HG02938 (cell line): ENCODE measurements around the gene ANKRD12.
A peak's percentile ranks its signal among the peaks of the same experiment; 100 is the strongest.

Experiments used
- ATAC-seq: cut with Tn5 transposase; IDR thresholded peaks from one replicate; pipeline ENCODE4 v1.9.1; 2021; ENCODE audit warnings: mild to moderate bottlenecking, moderate library complexity; ENCODE audit not compliant: unreplicated experiment

Gene ANKRD12

DNA sequence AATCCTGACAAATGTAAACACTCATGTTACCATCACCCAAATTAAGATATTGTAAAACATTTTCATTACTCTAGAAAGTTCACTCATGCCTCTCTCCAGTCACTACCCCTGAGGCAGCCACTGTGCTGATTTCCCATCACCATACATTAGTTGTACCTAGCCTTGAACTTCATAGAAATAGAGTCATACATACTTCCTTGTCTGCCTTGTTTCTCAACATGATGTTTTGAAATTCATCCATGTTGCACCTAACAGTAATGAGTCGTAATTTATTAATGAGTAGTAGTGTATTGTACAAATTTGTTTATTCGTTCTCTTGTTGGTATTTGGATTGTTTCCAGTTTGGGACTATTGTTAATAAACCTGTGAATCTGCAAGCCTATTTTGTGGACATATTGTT, 149.0 kb downstream of the ANKRD12 start:
- ATAC-seq, result no peak

DNA sequence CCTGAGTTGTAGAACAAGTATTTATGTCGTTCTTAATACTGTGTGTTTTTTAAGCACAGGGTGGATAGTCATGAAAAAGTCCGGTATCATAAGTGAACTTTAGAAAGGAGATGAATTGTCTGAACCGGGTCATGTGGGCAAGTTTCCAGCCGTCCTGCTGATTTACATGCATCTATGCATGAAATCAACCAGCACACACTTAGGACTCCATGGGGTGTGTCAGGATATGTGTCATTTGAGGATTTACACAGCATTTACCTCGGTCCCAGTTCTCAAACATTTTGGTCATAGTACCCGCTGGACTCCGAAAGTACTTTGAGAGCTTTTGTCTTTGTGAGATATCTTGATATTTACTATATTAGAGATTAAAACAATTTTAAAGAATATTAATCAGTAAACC, 150.5 kb downstream of the ANKRD12 start:
- no peak for ATAC-seq

DNA sequence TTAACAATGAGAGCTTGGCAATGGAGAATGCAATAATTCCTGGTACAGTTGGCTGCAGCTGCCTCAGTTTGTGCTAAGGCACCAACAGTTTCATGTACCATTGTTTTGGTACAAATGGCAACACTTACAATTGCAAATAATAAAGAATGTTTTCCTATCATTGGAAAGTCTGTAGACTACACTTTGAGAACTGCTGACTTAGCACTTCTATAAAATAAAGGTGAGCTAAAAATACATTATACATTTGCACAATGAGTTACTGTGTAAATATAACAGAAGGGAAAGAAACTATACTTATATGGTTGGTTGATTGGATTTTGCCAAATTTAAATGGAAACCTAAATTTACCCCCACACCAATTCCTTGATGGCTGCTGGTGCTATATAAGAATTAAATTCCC, 153.1 kb downstream of the ANKRD12 start:
- no peak for ATAC-seq

DNA sequence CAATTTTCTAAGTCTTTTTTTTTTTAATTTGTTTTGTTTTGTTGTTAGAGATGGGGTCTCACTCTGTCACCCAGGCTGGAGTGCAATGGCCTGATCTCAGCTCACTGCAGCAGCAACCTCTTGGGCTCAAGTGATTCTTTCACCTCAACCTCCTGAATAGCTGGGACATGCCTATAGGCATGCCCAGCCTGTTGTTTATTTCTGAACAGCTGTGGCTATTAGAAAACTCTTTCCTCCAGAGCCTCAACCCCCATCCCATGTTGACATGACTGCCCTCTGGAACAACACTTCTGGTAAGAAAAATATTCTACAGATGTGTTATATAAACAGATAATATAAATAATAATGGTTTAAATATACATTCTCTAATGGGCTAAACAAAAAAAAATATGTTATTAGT, 153.6 kb downstream of the ANKRD12 start:
- no peak for ATAC-seq

DNA sequence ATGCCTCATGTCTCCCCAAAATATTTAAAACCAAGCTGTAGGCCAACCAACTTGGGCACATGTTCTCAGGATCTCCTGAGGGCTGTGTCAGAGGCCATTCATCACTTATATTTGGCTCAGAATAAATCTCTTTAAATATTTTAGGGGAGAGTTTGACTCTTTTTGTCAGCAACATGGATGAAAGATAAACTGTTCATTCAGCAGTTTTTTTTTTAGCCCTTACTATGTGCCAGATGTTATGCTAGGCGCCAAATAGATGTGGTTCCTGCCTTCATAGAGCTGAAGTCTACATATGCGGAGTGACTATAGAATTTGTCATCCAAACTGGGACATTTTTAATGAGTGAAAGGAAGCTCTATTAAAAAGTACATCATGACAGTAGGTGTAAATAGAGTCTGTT, 155.5 kb downstream of the ANKRD12 start:
- ATAC-seq, result no peak

DNA sequence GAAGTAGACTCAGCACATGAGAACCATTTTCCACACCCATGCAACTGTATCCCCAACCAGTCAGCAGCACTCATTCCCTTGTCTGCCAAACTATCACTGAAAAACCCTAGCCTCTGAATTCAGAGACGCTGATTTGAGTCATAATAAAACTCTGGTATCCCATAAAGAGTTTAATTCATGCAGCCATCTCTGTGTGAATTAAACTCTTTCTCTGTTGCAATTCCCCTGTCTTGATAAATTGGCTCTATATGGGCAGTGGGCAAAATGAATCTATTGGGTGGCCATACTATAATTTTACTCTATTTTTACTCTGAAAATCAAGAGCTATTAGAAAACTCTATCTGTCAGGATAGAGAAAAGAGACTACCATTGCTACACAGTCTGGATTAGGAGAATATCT, 157.4 kb downstream of the ANKRD12 start:
- ATAC-seq, result no peak

DNA sequence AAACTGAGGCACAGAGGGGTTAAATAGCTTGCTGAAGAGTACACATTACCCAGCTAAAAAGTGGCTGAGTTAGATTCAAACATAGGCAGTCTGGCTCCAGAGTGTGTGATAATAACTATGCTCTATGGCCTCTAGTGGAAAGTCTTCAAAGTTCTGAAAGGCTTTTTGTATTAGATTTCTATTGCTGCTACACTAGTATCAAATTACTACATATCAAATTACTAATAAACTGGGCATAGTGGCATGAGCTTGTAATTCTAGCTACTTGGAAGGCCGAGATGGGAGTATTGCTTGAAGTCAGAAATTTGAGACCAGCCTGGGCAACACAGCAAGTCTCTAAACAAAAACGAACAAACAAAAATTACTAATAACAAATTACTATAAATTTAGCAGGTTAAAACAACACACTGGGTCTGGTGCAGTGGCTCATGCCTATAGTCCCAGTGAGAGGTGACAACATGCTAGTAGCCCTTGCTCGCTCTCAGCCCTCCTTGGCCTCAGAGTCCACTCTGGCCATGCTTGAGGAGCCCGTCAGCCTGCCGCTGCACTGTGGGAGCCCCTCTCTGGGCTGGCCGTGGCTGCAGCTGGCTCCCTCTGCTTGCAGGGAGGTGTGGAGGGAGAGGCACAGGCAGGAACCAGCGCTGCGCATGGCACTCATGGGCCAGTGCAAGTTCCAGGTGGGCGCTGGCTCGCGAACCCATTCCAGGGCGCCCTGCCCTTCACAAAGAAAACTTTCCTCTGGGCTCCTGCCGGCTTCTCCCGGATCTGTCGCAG, 159.8 kb downstream of the ANKRD12 start:
- ATAC-seq, result no peak

DNA sequence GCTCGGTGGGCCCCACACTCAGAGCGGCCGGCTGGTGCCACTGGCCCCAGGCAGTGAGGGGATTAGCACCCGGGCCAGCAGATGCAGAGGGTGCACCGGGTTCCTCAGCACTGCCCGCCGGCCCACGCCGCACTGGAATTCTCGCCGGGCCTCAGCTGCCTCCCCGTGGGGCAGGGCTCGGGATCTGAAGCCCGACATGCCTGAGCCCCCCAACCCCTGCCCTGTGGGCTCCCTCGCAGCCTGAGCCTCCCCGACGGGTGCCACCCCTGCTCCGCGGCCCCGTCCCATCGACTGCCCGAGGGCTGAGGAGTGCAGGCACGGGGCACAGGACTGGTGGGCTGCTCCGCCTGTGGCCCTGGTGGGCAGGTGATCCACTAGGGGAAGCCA, 160.4 kb downstream of the ANKRD12 start:
- ATAC-seq, result no peak

DNA sequence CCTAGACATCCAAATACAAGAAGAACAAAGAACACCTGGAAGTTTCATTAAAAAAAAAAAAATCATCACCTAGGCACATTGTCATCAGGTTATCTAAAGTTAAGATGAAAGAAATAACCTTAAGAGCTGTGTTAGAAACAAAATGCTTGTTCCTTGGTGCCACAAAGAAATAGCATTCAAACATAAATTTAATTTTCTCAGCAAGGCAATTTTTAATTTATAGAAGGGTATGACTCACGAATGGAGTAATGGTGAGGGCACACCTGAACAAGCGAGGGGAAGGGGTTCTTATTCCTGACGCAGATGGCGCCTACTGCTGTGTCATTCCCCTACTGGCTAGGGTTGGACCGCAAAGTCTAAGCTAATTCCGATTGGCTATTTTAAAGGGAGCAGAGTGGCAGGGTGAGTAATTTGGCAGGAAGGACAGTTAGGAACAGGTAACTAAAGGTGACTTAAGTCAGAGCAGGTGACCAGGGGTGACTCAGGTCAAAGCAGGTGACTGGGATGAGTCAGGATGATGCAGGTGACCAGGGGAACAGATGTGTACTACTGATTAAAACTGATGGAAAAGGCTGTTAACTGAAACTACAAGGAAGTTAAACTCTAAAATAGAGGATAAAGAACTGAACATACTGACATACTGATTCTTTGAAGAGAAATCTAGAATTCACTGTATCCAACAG, 167.9 kb downstream of the ANKRD12 start:
- no peak for ATAC-seq

DNA sequence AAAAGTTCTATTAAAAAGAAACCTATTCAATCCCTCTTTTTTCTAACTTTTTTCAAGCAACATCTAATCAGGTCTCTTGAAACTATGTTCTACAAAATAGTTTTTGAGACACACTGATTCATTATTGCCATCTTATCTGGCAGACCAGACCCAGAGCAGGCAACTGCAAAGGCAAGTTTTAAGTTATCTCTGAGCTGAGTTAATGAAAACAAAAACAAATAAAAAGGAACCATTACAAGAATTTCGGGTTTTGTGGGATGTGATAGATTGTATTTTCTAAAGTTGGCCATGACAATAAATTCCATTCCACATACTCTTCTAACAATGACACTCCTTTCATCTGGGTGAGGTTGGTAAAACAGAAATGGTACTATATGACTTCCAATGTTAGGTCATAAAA, 182.8 kb downstream of the ANKRD12 start:
- ATAC-seq, result no peak

DNA sequence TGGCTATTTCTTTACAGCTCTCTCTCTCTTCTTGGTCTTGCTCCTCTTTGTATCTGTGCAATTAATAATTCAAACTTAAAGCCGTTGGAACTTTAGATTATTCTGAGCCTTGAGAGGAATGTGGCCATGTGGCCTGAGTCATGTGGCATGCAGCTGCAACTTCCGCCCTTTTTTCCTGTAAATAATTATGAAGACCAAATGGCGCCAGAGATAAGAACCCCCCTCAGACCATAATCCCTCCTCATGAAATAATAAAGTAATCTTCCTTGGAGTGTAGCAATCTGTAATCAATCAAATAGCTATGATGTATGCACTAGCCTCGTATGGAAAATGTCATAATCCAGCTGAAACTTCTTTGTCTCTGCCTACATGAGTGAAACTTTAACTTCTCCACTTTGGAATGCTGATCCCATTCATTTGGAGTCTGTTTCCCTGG, 184.5 kb downstream of the ANKRD12 start:
- no peak for ATAC-seq

DNA sequence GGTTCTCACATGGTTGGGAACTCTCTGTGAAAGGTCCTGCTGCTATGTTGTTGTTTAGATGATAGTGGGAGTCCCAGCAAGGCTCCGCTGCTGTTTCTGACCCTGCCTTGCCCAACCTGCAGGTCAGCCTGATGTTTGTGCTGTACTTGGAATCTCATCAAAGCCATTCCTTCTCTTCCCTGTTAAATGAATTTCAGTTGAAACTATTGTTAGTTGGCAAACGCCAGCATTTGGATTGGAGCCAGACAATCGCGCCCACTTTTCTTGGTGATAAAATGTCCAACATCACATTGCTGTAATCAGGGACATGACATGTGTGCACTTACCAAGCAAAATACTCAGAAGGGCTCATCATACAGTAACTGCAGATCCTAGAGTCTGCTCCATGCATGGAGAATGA, 185.2 kb downstream of the ANKRD12 start:
- no peak for ATAC-seq

DNA sequence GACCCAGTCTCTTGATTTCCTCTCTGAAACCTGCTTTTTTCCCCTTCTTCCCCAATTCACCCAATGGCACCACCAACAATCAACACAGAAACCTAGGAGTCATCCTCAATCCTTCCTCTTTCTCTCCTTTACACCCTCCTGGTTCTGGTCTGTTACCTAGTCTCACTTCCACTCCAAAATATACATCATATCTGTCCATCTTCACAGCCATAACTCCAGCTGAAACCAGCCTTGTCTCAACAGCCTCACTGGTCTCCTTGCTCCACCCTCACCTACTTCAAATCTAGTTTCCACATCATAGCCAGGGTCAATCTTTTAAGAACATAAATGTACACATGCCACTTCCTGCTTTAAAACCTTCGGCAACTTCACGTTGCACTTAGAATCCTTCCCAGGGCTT, 186.2 kb downstream of the ANKRD12 start:
- ATAC-seq, result no peak

DNA sequence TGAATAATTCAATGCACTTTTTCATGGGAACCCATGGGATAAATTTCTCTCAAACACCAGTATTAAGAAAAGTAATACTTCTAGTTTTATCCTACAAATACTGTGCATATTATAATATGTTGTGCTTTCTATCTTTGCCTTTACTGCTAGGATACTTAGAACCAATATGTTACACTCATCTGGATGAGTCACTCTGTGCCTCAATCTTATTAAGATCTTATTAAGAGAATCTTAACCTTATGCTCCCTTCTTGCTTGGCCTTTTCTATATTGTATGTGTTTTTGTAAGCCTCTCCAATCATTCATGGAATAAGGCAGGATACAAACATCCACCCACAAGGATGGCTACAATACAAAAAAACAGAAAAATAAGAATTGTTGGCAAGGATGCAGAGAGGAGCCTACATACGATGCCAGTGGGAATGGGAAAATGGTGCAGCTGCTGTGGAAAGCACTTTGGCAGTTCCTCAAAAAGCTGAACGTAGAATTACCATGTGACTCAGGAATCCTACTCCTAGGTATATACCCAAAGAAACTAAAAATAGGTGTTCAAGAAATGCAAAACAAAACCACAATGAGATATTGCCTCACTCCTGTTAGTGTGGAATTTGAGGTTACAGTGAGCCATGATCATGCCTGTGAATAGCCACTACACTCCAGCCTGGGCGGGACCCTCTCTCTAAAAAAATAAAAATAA, 187.3 kb downstream of the ANKRD12 start:
- no peak for ATAC-seq

DNA sequence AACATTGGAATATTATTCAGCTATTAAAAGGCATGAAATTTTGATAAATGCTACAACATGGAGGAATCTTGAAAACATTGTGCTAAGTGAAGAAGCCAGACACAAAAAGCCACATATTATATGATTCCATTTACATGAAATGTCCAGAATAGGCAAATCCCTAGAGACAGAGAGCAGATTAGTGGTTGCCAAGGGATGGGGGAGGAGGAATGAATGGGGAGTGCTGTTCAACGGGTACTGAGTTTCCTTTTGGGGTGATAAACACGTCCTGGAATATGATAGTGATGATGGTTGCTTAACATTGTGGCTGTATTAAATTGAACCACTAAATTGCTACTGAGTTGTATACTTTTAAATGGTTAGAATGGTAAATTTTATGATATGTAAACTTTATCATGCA, 189.1 kb downstream of the ANKRD12 start:
- ATAC-seq, result no peak

DNA sequence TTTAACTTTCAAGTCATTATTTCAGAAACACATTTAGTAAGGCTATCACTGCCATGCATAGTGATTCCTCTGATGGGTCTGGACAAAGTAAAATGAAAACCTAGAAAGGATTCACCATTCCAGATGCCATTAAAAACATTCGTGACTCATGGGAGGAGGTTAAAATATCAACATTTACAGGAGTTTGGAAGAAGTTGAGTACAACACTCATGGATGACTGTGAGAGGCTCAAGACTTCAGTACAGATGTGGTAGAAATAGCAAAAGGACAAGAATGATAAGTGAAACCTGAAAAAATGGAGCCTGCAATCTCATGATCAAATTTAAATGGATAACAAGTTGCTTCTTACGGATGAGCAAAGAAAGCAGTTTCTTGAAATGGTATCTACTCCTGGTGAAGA, 192.2 kb downstream of the ANKRD12 start:
- no peak for ATAC-seq

DNA sequence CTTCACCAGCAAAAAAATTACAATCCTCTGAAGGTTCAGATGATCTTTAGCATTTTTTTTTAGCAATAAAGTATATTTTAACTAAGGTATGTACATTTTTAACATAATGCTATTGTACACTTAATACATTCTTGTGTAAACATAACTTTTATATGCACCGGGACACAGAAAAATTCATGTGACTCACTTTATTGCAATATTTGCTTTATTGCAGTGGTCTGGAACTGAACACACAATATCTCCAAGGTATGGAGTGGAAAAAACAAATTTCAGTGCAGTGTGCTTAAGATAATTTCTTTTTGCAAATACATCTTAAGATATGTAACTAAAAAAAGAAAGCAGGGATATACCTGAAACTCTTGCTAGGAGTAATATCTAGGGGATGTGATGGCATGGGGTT, 192.9 kb downstream of the ANKRD12 start:
- no peak for ATAC-seq

DNA sequence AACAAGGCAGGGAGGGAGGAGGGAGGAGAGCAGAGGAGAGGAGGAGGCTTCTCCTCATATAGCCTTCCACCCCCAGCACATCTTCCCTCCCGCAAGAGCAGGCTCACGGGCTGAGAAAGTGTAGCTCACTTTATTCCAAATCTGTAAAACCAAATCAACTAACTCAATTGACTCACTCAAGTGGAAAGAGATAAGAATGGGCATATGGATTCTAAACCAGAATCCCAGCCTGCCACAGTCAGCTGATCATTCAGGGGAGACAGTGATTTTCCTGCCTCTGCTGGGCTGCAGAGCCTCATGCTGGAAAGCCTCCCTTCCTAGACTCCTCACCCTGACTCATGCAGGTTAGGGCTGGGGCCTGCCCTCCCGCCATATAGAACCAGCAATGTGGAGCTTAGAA, 193.8 kb downstream of the ANKRD12 start:
- no peak for ATAC-seq

DNA sequence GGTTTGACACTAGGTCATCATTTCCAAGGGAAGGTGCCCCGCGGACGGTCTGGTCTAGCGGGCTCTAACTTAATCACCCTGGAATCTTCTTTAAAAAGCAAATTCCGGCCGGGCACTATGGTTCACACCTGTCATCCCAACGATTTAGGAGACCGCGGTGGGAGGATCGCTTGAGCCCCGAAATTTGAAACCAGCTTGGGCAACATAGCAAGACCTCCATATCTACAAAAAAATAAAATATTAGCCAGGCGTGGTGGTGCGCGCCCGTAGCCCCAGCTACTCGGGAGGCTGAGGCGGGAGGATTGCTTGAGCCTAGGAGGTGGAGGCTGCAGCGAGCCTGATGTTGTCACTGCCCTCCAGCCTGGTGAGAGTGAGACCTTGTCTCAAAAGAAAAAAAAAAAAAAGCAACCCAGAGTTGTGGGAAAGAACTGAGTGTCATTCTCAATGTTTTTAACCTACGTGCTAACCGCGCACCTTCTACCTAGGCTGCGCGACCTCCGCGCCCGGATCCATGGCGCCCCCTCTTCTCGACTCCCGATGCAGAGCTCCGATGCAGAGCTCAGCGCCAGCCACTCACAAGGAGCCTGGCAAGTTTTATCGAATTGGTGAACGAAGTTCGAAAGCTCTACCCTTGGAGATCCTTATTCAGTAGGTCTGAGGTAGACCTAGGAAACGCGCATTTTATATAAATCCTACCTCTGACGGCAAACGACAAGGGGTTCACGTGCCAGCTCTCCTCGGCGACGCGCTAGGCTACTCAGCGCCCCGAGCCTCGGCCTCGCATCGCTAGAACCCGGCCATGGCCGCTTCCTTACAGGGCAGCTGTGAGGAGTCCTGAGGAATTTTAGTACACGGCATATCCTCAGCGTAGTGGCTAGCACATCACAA, 197.1 kb downstream of the ANKRD12 start:
- peak; percentile 36 for ATAC-seq

DNA sequence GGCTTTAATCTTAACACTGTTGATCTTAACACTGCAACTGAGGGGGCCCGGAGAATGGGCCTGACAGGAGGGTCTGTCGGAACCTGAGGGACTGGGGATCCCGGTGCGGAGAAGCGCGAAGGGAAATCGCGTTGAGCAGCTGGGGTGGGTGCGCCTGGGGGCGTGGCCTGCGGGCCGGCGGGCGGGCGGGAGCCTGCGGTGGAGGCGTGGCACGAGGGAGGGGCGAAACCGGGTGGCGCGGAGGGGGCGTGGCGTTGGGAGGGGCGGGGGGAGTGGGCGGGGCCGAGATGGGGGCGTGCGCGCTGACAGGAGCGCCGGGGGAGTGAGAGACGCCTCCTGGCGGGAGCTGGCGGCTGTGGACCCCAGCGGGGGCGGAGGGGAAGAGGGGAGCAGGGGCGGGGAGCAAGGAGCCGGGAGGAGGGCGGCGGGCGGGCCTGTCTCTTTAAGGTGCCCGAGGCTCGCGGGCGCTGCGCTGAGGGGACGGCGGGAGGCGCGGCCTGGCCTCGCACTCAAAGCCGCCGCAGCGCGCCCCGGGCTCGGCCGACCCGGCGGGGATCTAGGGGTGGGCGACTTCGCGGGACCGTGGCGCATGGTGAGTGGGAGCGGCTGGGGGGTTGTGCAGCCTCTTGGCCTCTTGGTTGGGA, 197.9 kb downstream of the ANKRD12 start, which contains the start of gene TWSG1:
TWSG1 (plus strand) TSS at position 445 of the 644 bp plus-strand sequence. CDS start 2,457 bp downstream, outside the sequence.
- ATAC-seq, result peak; percentile 73
